ENCODE data around the gene TFDP3.

DNA sequence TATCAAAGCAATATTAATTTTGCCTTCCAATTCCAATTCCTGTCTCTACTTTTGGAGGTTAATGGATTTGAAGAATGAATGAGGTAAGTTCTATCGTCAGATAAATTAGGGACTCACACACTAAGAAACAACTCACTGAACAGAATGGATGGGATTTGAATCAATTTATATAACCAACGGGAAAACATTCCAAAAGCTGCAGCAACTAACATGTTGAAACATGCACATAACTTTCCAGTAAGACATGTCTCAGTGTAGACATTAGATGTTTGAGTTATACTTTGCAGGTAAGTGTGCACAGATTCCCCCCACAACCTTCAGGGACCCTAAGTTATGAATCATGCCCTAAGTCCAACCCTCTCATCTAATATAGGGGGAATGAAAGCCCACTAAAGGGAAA is 34.3 kb downstream of the TFDP3 start:
- TF ChIP-seq TAF1 (IDR thresholded peaks at IDR 0.05; ENCODE audit: borderline replicate concordance, insufficient read depth, low read length), result no peak
- no peak for TF ChIP-seq POLR2AphosphoS5 (IDR thresholded peaks at IDR 0.05; ENCODE audit: low read depth, low read length)
- TF ChIP-seq SIN3A (IDR thresholded peaks at IDR 0.05; ENCODE audit: borderline replicate concordance, insufficient read depth, low read length), result no peak
